SK-N-SH treated with all-trans-retinoic acid at 6 μM for 48 hours (cell line): Measurements from ENCODE around the gene C7orf57.
A peak's percentile ranks its signal among the peaks of the same experiment; 100 is the strongest.
"Not testable (repeated sequence)": the region's sequence is repeated elsewhere in the genome, so short reads cannot be mapped to it uniquely, and the experiment has no call there.

Experiments used
- ATAC-seq: fragments of 200-7000 bp; cut with Tn5 transposase; 3 replicates; pipeline ENCODE4 v1.9.1; 2020; ENCODE audit warnings: mild to moderate bottlenecking, moderate library complexity
- BACH2 ChIP-seq: fragments of 250-450 bp; sonication (Bioruptor Pico); IDR thresholded peaks from 2 replicates; pipeline ENCODE4 v1.9.0; 2021; ENCODE audit warnings: mild to moderate bottlenecking, borderline replicate concordance
- CREB5 ChIP-seq: fragments of 250-450 bp; sonication (Bioruptor Pico); IDR thresholded peaks from 2 replicates; pipeline ENCODE4 v1.5.1; 2020; ENCODE audit warnings: low read depth, mild to moderate bottlenecking, moderate library complexity
- CSDC2 ChIP-seq: fragments of 250-450 bp; sonication (Bioruptor Pico); IDR thresholded peaks from 2 replicates; pipeline ENCODE4 v1.5.0; 2020; ENCODE audit warnings: mild to moderate bottlenecking, moderate library complexity
- CSRNP3 ChIP-seq: fragments of 250-450 bp; sonication (Bioruptor Pico); IDR thresholded peaks from 2 replicates; pipeline ENCODE4 v1.5.1; 2021; ENCODE audit warnings: mild to moderate bottlenecking, moderate library complexity
- ESRRG ChIP-seq: fragments of 250-450 bp; sonication (Bioruptor Pico); IDR thresholded peaks from 2 replicates; pipeline ENCODE4 v1.6.1; 2021; ENCODE audit warnings: mild to moderate bottlenecking
- GLIS3 ChIP-seq: fragments of 250-450 bp; sonication (Bioruptor Pico); IDR thresholded peaks from 2 replicates; pipeline ENCODE4 v1.5.0; 2020; ENCODE audit warnings: mild to moderate bottlenecking, moderate library complexity
- ISL1 ChIP-seq: fragments of 250-450 bp; sonication (Bioruptor Pico); IDR thresholded peaks from 2 replicates; pipeline ENCODE4 v2.1.2; 2022; ENCODE audit warnings: mild to moderate bottlenecking, moderate library complexity
- OSR1 ChIP-seq: fragments of 250-450 bp; sonication (Bioruptor Pico); IDR thresholded peaks from 2 replicates; pipeline ENCODE4 v1.8.0; 2022; ENCODE audit warnings: moderate library complexity, mild to moderate bottlenecking, inconsistent platforms
- PATZ1 ChIP-seq: fragments of 250-450 bp; sonication (Bioruptor Pico); IDR thresholded peaks from 2 replicates; pipeline ENCODE4 v1.8.0; 2020; ENCODE audit warnings: mild to moderate bottlenecking, moderate library complexity, borderline replicate concordance
- POU6F1 ChIP-seq: fragments of 250-450 bp; sonication (Bioruptor Pico); IDR thresholded peaks from 2 replicates; pipeline ENCODE4 v1.8.0; 2021; ENCODE audit warnings: low read depth, mild to moderate bottlenecking, moderate library complexity, borderline replicate concordance
- PPARA ChIP-seq: fragments of 250-450 bp; sonication (Bioruptor Pico); IDR thresholded peaks from 2 replicates; pipeline ENCODE4 v1.5.0; 2020; ENCODE audit warnings: mild to moderate bottlenecking, borderline replicate concordance
- RARB ChIP-seq: fragments of 250-450 bp; sonication (Bioruptor Pico); IDR thresholded peaks from 2 replicates; pipeline ENCODE4 v1.8.0; 2021; ENCODE audit warnings: mild to moderate bottlenecking, moderate library complexity
- SNAI2 ChIP-seq: fragments of 250-450 bp; sonication (Bioruptor Pico); IDR thresholded peaks from 2 replicates; pipeline ENCODE4 v1.5.0; 2020; ENCODE audit warnings: mild to moderate bottlenecking, moderate library complexity
- TOX ChIP-seq: fragments of 250-450 bp; sonication (Bioruptor Pico); IDR thresholded peaks from 2 replicates; pipeline ENCODE4 v1.8.0; 2021; ENCODE audit warnings: mild to moderate bottlenecking, moderate library complexity, borderline replicate concordance
- TSHZ2 ChIP-seq: fragments of 250-450 bp; sonication (Bioruptor Pico); IDR thresholded peaks from 2 replicates; pipeline ENCODE4 v1.5.0; 2020; ENCODE audit warnings: mild to moderate bottlenecking, moderate library complexity
- ZC3H10 ChIP-seq: fragments of 250-450 bp; sonication (Bioruptor Pico); IDR thresholded peaks from 2 replicates; pipeline ENCODE4 v1.5.1; 2021; ENCODE audit warnings: mild to moderate bottlenecking, moderate library complexity
- ZFP3 ChIP-seq: fragments of 250-450 bp; sonication (Bioruptor Pico); IDR thresholded peaks from 2 replicates; pipeline ENCODE4 v1.5.0; 2020; ENCODE audit warnings: mild to moderate bottlenecking, moderate library complexity
- ZFP30 ChIP-seq: fragments of 450-650 bp; formaldehyde crosslinking; IDR thresholded peaks from 2 replicates; pipeline ENCODE4 v1.5.0; 2022; ENCODE audit warnings: mild to moderate bottlenecking, moderate library complexity
- ZNF565 ChIP-seq: fragments of 450-650 bp; formaldehyde crosslinking; conservative IDR thresholded peaks from 2 replicates; pipeline ENCODE4 v1.5.0; 2020; ENCODE audit warnings: low read depth, mild to moderate bottlenecking, moderate library complexity
- ZNF70 ChIP-seq: fragments of 450-650 bp; formaldehyde crosslinking; IDR thresholded peaks from 2 replicates; pipeline ENCODE4 v1.5.0; 2020; ENCODE audit warnings: mild to moderate bottlenecking, moderate library complexity
- ZNF8 ChIP-seq: fragments of 450-650 bp; formaldehyde crosslinking; IDR thresholded peaks from 2 replicates; pipeline ENCODE4 v1.5.0; 2020; ENCODE audit warnings: mild to moderate bottlenecking, moderate library complexity

C7orf57 gene

GRCh38 chr7:48074204-48074654 is 38.9 kb downstream of the C7orf57 start (continued):
- no peak for TF ChIP-seq PATZ1 (CRISPR knock-in tag)

GRCh38 chr7:48077423-48077822 is 42.1 kb downstream of the C7orf57 start:
- ATAC-seq, result no peak
- TF ChIP-seq OSR1 (CRISPR knock-in tag) (no peak), TSHZ2 (CRISPR knock-in tag) (no peak), ZFP3 (CRISPR knock-in tag) (no peak), ISL1 (CRISPR knock-in tag) (no peak), BACH2 (CRISPR knock-in tag) (no peak), GLIS3 (CRISPR knock-in tag) (no peak), ZFP30 (CRISPR knock-in tag) (no peak), ZNF565 (CRISPR knock-in tag) (no peak), TOX (CRISPR knock-in tag) (no peak), CSDC2 (no peak), CSRNP3 (CRISPR knock-in tag) (no peak), RARB (no peak), PATZ1 (CRISPR knock-in tag) (no peak), CREB5 (CRISPR knock-in tag) (no peak), POU6F1 (CRISPR knock-in tag) (no peak), SNAI2 (no peak), PPARA (CRISPR knock-in tag) (no peak), ZNF8 (CRISPR knock-in tag) (no peak)

- TF ChIP-seq ESRRG (CRISPR knock-in tag) (no peak), ISL1 (CRISPR knock-in tag) (peak; percentile 77), ZNF70 (CRISPR knock-in tag) (no peak), ZC3H10 (CRISPR knock-in tag) (no peak)
- ATAC-seq, result peak; percentile 29; the same call in 1 of the 3 replicates
Measured at GRCh38 chr7:48078470-48078869, 43.1 kb downstream of the C7orf57 start.

GRCh38 chr7:48082378-48082777 is 47.0 kb downstream of the C7orf57 start:
- not testable (repeated sequence) for ATAC-seq
